Measurements from ENCODE around the gene IFI16.

The IFI16 gene

GRCh38 chr1:159068886-159069285 lies 59.2 kb downstream of the IFI16 start:
- H3K36me3 ChIP-seq (ENCODE audit: control insufficient read depth in 2 of 2, insufficient read depth in 1 of 2, low read length in 2 of 2) = no peaks in the 10 kb centered on the region
- POLR2A ChIA-PET = no interaction called here
- H3K4me3 ChIP-seq (ENCODE audit: low read depth, low read length) = no peak overlapping the region
- H3K9me3 ChIP-seq (ENCODE audit: control insufficient read depth, insufficient read depth, low read depth, low read length) = no peaks in the 10 kb centered on the region
- no peak overlapping the region for H3K27ac ChIP-seq (ENCODE audit: extremely low read depth, low read depth, low read length)
- TF ChIP-seq ZBTB20 (tag by site-specific recombination; IDR thresholded peaks at IDR 0.05) = no peak
- no peak for TF ChIP-seq ZNF24 (tag by site-specific recombination; IDR thresholded peaks at IDR 0.05)
- TF ChIP-seq ZNF747 (tag by site-specific recombination; IDR thresholded peaks at IDR 0.05) = no peak
- no peak for TF ChIP-seq ZSCAN23 (tag by site-specific recombination; IDR thresholded peaks at IDR 0.05)
- TF ChIP-seq HOXA7 (CRISPR knock-in tag; IDR thresholded peaks at IDR 0.05; ENCODE audit: borderline replicate concordance) = no peak
- TF ChIP-seq GLI4 (tag by site-specific recombination; IDR thresholded peaks at IDR 0.05) = no peak
- TF ChIP-seq KLF9 (tag by site-specific recombination; IDR thresholded peaks at IDR 0.05; ENCODE audit: low read depth) = no peak
- TF ChIP-seq ZNF416 (tag by site-specific recombination; IDR thresholded peaks at IDR 0.05) = no peak
- no peak for TF ChIP-seq ZNF140 (tag by site-specific recombination; IDR thresholded peaks at IDR 0.05)
- TF ChIP-seq SALL2 (tag by site-specific recombination; IDR thresholded peaks at IDR 0.05; ENCODE audit: borderline replicate concordance) = no peak
- no peak for TF ChIP-seq ZNF366 (tag by site-specific recombination; conservative IDR thresholded peaks at IDR 0.05)
- TF ChIP-seq, protein P1, sequence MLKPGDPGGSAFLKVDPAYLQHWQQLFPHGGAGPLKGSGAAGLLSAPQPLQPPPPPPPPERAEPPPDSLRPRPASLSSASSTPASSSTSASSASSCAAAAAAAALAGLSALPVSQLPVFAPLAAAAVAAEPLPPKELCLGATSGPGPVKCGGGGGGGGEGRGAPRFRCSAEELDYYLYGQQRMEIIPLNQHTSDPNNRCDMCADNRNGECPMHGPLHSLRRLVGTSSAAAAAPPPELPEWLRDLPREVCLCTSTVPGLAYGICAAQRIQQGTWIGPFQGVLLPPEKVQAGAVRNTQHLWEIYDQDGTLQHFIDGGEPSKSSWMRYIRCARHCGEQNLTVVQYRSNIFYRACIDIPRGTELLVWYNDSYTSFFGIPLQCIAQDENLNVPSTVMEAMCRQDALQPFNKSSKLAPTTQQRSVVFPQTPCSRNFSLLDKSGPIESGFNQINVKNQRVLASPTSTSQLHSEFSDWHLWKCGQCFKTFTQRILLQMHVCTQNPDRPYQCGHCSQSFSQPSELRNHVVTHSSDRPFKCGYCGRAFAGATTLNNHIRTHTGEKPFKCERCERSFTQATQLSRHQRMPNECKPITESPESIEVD (tag by site-specific recombination; IDR thresholded peaks at IDR 0.05) = no peak
- TF ChIP-seq KLF1 (tag by site-specific recombination; IDR thresholded peaks at IDR 0.05) = no peak
- no peak for TF ChIP-seq TRIM28 (IDR thresholded peaks at IDR 0.05; ENCODE audit: borderline replicate concordance, low read length)
- TF ChIP-seq BCL11B (tag by site-specific recombination; IDR thresholded peaks at IDR 0.05; ENCODE audit: low read depth) = no peak
- no peak for TF ChIP-seq ZEB2 (tag by site-specific recombination; IDR thresholded peaks at IDR 0.05)
- TF ChIP-seq, protein P2, sequence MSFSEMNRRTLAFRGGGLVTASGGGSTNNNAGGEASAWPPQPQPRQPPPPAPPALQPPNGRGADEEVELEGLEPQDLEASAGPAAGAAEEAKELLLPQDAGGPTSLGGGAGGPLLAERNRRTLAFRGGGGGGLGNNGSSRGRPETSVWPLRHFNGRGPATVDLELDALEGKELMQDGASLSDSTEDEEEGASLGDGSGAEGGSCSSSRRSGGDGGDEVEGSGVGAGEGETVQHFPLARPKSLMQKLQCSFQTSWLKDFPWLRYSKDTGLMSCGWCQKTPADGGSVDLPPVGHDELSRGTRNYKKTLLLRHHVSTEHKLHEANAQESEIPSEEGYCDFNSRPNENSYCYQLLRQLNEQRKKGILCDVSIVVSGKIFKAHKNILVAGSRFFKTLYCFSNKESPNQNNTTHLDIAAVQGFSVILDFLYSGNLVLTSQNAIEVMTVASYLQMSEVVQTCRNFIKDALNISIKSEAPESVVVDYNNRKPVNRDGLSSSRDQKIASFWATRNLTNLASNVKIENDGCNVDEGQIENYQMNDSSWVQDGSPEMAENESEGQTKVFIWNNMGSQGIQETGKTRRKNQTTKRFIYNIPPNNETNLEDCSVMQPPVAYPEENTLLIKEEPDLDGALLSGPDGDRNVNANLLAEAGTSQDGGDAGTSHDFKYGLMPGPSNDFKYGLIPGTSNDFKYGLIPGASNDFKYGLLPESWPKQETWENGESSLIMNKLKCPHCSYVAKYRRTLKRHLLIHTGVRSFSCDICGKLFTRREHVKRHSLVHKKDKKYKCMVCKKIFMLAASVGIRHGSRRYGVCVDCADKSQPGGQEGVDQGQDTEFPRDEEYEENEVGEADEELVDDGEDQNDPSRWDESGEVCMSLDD (tag by site-specific recombination; IDR thresholded peaks at IDR 0.05) = no peak
- TF ChIP-seq, protein P3, sequence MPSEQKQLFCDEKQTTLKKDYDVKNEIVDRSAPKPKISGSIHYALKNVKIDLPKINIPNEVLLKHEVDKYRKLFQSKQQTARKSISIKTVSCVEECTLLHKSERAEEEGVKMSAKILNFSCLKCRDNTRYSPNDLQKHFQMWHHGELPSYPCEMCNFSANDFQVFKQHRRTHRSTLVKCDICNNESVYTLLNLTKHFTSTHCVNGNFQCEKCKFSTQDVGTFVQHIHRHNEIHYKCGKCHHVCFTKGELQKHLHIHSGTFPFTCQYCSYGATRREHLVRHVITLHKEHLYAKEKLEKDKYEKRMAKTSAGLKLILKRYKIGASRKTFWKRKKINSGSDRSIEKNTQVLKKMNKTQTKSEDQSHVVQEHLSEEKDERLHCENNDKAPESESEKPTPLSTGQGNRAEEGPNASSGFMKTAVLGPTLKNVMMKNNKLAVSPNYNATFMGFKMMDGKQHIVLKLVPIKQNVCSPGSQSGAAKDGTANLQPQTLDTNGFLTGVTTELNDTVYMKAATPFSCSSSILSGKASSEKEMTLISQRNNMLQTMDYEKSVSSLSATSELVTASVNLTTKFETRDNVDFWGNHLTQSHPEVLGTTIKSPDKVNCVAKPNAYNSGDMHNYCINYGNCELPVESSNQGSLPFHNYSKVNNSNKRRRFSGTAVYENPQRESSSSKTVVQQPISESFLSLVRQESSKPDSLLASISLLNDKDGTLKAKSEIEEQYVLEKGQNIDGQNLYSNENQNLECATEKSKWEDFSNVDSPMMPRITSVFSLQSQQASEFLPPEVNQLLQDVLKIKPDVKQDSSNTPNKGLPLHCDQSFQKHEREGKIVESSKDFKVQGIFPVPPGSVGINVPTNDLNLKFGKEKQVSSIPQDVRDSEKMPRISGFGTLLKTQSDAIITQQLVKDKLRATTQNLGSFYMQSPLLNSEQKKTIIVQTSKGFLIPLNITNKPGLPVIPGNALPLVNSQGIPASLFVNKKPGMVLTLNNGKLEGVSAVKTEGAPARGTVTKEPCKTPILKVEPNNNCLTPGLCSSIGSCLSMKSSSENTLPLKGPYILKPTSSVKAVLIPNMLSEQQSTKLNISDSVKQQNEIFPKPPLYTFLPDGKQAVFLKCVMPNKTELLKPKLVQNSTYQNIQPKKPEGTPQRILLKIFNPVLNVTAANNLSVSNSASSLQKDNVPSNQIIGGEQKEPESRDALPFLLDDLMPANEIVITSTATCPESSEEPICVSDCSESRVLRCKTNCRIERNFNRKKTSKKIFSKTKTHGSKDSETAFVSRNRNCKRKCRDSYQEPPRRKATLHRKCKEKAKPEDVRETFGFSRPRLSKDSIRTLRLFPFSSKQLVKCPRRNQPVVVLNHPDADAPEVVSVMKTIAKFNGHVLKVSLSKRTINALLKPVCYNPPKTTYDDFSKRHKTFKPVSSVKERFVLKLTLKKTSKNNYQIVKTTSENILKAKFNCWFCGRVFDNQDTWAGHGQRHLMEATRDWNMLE (tag by site-specific recombination; conservative IDR thresholded peaks at IDR 0.05; ENCODE audit: low read depth) = no peak
- TF ChIP-seq ZFP69B (tag by site-specific recombination; IDR thresholded peaks at IDR 0.05) = no peak
- H3K4me1 ChIP-seq (ENCODE audit: control insufficient read depth, insufficient read depth, low read length) = no peaks in the 10 kb centered on the region
- CTCF ChIA-PET = interaction anchor here (1.5 kb wide), 1 partner anchor 563 kb away, joined by 4 read pairs; no protein-coding TSS in a partner anchor

Measured in HEK293 (cell line).